Vagina (tissue), 2 donors: ENCODE measurements around the gene NUP188. TPM values are rescaled to one million over a fixed set of nuclear protein-coding genes. Genes with fewer than 3 reads are reported as not detected.
A peak's percentile ranks its signal among the peaks of the same experiment; 100 is the strongest.

ENCODE experiments used
- DNase-seq, 2 donors: peaks; one replicate each; pipeline ENCODE4 v3.0.0-alpha.2; 2017; ENCODE audit errors: extremely low spot score in 2 of 2
- H3K27ac ChIP-seq: fragments of 200-600 bp; sonication (generic); one replicate; pipeline ENCODE4 v1.5.1; 2019
- H3K27me3 ChIP-seq: fragments of 200-600 bp; sonication (generic); one replicate; pipeline ENCODE4 v1.5.1; 2019
- H3K36me3 ChIP-seq, 2 donors: fragments of 200-600 bp; sonication (generic); one replicate each; pipeline ENCODE4 v1.5.1; 2017 to 2019
- H3K4me1 ChIP-seq: fragments of 200-600 bp; sonication (generic); one replicate; pipeline ENCODE4 v1.5.1; 2019
- H3K4me3 ChIP-seq, 2 donors: fragments of 200-600 bp; sonication (generic); 1 replicate in 1 of 2; 2 replicates in 1 of 2; pipeline ENCODE4 v1.5.1; 2016 to 2019
- H3K9me3 ChIP-seq: fragments of 200-600 bp; sonication (generic); one replicate; pipeline ENCODE4 v1.5.1; 2019
- POLR2A ChIP-seq, 2 donors: fragments of 450-650 bp; IDR thresholded peaks; one replicate each; pipeline ENCODE4 v1.6.1; 2017; ENCODE audit warnings: antibody characterized with exemption in 2 of 2, mild to moderate bottlenecking in 2 of 2, moderate library complexity in 2 of 2
- POLR2AphosphoS5 ChIP-seq, 2 donors: sonication (generic); formaldehyde crosslinking; IDR thresholded peaks; one replicate each; pipeline ENCODE4 v1.9.0; 2017; ENCODE audit warnings: antibody characterized with exemption in 2 of 2, mild to moderate bottlenecking in 2 of 2, low read depth in 1 of 2; ENCODE audit not compliant: insufficient read depth in 1 of 2
- intact Hi-C: fragments of 100-400 bp; cut with DNase I; formaldehyde crosslinking; loops from one replicate; pipeline ENCODE4 v1.15.1; 2023
- total RNA-seq: library from RNA; depleted of rRNA; stranded (reverse); fragments of >200 nt; gene quantifications from one replicate; pipeline ENCODE4 v1.2.3, GENCODE V29; 2016
- TF ChIP-seq, protein P1 (sequence below), 3 experiments: fragments of 450-650 bp in 2 of 3; fragments of 200-600 bp in 1 of 3; sonication (generic) in 1 of 3; IDR thresholded peaks; one replicate each; pipeline ENCODE4 v1.5.1; 2017 to 2019; ENCODE audit warnings: antibody characterized with exemption in 3 of 3, mild to moderate bottlenecking in 2 of 3, moderate library complexity in 2 of 3

The NUP188 gene
- total RNA-seq, 1 donor from 2014 or later: 69.0 TPM

DNA sequence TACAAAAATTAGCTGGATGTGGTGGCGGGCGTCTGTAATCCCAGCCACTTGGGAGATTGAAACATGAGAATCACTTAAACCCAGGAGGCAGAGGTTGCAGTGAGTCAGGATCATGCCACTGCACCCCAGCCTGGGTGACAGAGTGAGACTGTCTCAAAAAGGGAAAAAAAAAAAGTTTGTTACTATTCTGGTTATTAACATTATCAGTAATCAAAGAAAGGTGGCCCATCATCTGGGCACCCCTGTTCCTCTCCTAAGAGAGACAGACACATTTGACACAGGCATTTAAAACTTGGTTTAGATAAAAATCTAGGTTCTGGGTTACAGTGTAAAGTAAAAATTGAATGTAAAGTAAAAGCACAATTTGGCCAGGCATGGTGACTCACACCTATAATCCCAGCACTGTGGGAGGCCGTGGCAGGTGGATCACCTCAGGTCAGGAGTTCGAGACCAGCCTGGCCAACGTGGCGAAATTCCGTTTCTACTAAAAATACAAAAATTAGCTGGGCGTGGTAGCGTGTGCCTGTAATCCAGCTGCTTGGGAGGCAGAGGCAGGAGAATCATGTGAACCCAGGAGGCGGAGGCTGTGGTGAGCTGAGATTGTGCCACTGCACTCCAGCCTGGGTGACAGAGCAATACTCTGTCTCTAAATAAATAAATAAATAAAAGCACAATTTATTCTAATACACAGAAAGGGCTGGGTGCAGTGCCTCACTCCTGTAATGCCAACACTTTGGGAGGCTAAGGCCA, 43.5 kb upstream of the NUP188 start:
- H3K36me3 ChIP-seq: peaks cover 0 to 26% of the 10 kb centered on the region in 2 donors
- no peak for TF ChIP-seq POLR2AphosphoS5 (IDR thresholded peaks at IDR 0.05; ENCODE audit: insufficient read depth in 1 of 2, low read depth in 1 of 2)
- TF ChIP-seq, protein P1, sequence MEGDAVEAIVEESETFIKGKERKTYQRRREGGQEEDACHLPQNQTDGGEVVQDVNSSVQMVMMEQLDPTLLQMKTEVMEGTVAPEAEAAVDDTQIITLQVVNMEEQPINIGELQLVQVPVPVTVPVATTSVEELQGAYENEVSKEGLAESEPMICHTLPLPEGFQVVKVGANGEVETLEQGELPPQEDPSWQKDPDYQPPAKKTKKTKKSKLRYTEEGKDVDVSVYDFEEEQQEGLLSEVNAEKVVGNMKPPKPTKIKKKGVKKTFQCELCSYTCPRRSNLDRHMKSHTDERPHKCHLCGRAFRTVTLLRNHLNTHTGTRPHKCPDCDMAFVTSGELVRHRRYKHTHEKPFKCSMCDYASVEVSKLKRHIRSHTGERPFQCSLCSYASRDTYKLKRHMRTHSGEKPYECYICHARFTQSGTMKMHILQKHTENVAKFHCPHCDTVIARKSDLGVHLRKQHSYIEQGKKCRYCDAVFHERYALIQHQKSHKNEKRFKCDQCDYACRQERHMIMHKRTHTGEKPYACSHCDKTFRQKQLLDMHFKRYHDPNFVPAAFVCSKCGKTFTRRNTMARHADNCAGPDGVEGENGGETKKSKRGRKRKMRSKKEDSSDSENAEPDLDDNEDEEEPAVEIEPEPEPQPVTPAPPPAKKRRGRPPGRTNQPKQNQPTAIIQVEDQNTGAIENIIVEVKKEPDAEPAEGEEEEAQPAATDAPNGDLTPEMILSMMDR (IDR thresholded peaks at IDR 0.05): no peak
- TF ChIP-seq POLR2A (IDR thresholded peaks at IDR 0.05): no peak
- peak overlapping the region; percentile 94 for H3K27ac ChIP-seq
- no peaks in the 10 kb centered on the region for H3K27me3 ChIP-seq
- intact Hi-C loops: no loop called here
- no peak overlapping the region for H3K4me3 ChIP-seq
- H3K9me3 ChIP-seq: no peaks in the 10 kb centered on the region
- no peak for DNase-seq
- peaks cover 57% of the 10 kb centered on the region for H3K4me1 ChIP-seq

DNA sequence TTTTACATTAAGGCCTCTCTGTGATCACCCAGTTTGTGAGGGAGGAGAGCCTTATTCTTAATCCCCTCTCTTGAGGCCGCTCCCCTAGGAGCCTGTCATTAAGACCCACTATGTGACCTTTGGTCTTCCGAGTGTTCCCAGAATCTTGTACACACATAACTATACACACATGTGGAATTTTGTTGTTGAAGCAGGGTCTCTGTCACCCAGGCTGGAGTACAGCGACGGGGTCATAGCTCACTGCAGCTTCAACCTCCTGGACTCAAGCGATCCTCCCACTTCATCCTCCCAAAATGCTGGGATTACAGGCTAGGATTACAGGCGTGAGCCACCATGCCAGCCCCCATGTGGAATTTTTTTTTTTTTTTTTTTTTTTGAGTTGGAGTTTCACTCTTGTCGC, 41.5 kb upstream of the NUP188 start:
- DNase-seq: no peak
- H3K4me1 ChIP-seq: peaks cover 57% of the 10 kb centered on the region
- peaks cover 0 to 29% of the 10 kb centered on the region in 2 donors for H3K36me3 ChIP-seq
- H3K27me3 ChIP-seq: no peaks in the 10 kb centered on the region
- TF ChIP-seq POLR2AphosphoS5 (IDR thresholded peaks at IDR 0.05; ENCODE audit: insufficient read depth in 1 of 2, low read depth in 1 of 2) (no peak), POLR2A (IDR thresholded peaks at IDR 0.05) (no peak)
- TF ChIP-seq, protein P1 (IDR thresholded peaks at IDR 0.05): no peak
- no peak overlapping the region for H3K27ac ChIP-seq
- intact Hi-C loops: no loop called here
- no peak overlapping the region for H3K4me3 ChIP-seq
- H3K9me3 ChIP-seq: no peaks in the 10 kb centered on the region

DNA sequence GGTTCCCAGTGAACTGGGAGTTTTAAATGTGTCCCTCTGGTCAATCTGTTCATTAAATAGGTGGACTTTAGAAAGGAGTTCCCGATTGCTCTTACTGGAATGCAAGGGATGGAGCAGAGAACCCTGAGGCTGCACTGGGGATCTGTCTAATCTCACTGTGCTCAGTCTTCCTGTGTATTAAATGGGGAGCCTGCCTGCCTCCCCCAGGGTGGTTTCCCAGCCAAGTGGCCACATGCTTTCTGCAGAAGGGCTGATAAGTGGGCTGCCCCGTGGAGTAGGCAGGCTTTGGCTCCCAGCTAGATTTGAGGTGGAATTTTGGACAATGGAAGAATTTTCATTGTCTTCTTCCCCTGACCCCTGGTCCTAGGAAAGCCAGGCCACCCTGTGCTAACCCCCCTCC, 40.8 kb upstream of the NUP188 start:
- Histone ChIP-seq H3K27ac (peak overlapping the region; percentile 39), H3K4me1 (peaks cover 61% of the 10 kb centered on the region), H3K36me3 (peaks cover 0 to 29% of the 10 kb centered on the region in 2 donors), H3K4me3 (no peak overlapping the region), H3K9me3 (no peaks in the 10 kb centered on the region), H3K27me3 (no peaks in the 10 kb centered on the region)
- TF ChIP-seq, protein P1 (IDR thresholded peaks at IDR 0.05): no peak
- TF ChIP-seq POLR2AphosphoS5 (IDR thresholded peaks at IDR 0.05; ENCODE audit: insufficient read depth in 1 of 2, low read depth in 1 of 2) (no peak), POLR2A (IDR thresholded peaks at IDR 0.05) (no peak)
- intact Hi-C loops: no loop called here
- DNase-seq: no peak

DNA sequence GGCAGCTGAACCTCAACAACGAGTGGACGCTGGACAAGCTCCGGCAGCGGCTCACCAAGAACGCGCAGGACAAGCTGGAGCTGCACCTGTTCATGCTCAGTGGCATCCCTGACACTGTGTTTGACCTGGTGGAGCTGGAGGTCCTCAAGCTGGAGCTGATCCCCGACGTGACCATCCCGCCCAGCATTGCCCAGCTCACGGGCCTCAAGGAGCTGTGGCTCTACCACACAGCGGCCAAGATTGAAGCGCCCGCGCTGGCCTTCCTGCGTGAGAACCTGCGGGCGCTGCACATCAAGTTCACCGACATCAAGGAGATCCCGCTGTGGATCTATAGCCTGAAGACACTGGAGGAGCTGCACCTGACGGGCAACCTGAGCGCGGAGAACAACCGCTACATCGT, 39.1 kb upstream of the NUP188 start:
- intact Hi-C loops: no loop called here
- TF ChIP-seq POLR2AphosphoS5 (IDR thresholded peaks at IDR 0.05; ENCODE audit: insufficient read depth in 1 of 2, low read depth in 1 of 2): no peak
- TF ChIP-seq, protein P1 (IDR thresholded peaks at IDR 0.05): no peak
- TF ChIP-seq POLR2A (IDR thresholded peaks at IDR 0.05): no peak
- Histone ChIP-seq H3K4me3 (no peak overlapping the region), H3K27me3 (no peaks in the 10 kb centered on the region), H3K9me3 (no peaks in the 10 kb centered on the region), H3K27ac (no peak overlapping the region), H3K4me1 (peaks cover 61% of the 10 kb centered on the region), H3K36me3 (peaks cover 0 to 29% of the 10 kb centered on the region in 2 donors)
- DNase-seq: no peak

DNA sequence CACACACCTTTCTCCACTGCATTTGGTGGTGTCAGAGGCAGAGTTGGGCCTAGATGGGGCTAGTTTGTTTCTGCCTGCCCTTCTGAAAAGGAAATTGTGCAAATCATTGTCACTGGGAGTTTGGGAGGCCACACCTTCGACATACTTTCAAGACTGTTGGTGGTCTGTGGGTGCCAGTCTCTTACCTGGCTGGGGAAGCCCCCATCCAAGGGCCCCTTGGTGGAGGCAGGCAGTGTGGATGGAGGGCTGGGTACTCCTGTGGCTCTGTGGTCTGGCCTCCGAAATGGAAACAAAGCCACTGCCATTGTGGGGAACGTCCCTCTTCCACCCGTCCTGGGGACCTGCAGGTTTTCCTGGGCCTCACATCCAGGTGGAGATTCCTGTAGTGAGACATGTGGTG, 37.6 kb upstream of the NUP188 start:
- TF ChIP-seq, protein P1 (IDR thresholded peaks at IDR 0.05): no peak
- TF ChIP-seq POLR2A (IDR thresholded peaks at IDR 0.05): no peak
- no peak for TF ChIP-seq POLR2AphosphoS5 (IDR thresholded peaks at IDR 0.05; ENCODE audit: insufficient read depth in 1 of 2, low read depth in 1 of 2)
- Histone ChIP-seq H3K4me3 (no peak overlapping the region), H3K27ac (peak overlapping the region; percentile 42), H3K36me3 (peaks cover 0 to 29% of the 10 kb centered on the region in 2 donors), H3K27me3 (no peaks in the 10 kb centered on the region), H3K9me3 (no peaks in the 10 kb centered on the region), H3K4me1 (peaks cover 61% of the 10 kb centered on the region)
- intact Hi-C loops: no loop called here
- no peak for DNase-seq
